ENCODE results near the gene TRPC4AP. TPM values are rescaled to one million over a fixed set of nuclear protein-coding genes. Genes with fewer than 3 reads are reported as not detected.

TRPC4AP gene
- total RNA-seq, 1 donor from 2014 or later, result 44.6 TPM

- DNase-seq, result no peak
Measured at GRCh38 chr20:34986311-34987287, 106.0 kb downstream of the TRPC4AP start.

- no peak for DNase-seq
Measured at GRCh38 chr20:34985461-34986310, 106.9 kb downstream of the TRPC4AP start.

DNA sequence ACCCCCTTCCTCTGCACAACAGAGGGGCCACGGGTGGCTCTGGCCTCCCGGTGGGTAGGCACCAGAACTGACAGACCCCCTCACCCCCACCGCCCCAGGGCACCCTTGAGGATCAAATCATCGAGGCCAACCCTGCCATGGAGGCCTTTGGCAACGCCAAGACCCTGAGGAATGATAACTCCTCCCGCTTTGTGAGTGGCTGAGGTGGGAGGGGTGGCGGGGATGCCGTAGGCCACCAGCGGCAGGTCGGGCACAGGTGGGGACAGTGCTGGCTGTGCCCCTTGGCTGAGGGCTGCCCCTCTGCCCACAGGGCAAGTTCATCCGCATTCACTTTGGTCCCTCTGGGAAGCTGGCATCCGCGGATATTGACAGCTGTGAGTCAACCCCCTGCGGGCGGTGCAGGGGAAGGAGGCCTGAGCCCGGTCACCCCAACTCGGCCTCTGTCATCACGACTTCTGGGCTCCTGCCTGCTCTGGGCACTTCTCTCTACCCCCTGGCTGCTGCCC is 107.8 kb downstream of the TRPC4AP start:
- no peak for DNase-seq

GRCh38 chr20:34983995-34984735 is 108.4 kb downstream of the TRPC4AP start:
- DNase-seq, result no peak

DNA sequence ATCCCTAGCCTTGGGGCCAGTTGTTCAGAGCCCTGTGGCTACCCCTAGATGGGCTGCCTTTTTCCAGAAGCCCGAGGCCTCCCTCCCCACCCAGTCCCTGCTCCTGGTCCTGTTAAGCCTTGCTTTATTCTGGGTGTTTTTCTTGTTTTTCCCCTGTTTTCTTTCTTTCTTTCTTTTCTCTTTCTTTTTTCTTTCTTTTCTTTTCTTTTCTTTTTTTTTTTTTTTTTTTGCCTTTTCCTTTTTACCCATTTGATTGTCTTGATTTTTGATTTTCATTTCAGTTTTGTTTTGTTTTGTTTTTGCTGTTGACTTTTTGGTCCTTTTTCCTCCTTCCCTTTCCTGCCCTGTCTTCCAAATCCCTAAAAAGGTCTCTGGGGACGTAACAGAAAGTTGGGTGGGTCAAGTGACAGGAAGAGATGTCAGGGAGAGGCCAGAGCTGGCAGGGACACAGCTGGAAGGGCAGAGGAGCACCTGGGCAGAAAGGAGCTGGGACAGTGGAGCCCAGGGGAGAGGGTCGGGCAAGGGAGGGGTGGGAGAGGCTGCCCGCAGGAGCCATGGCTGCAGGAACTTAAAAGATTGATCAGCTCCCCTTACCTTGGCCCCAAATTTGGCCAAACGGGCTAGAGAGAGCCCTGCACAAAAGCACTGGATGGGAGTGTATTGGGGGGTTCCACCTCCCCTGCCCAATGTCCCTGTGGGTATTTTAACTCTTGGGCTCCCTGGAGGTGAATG is 109.4 kb downstream of the TRPC4AP start:
- no peak for DNase-seq

DNA sequence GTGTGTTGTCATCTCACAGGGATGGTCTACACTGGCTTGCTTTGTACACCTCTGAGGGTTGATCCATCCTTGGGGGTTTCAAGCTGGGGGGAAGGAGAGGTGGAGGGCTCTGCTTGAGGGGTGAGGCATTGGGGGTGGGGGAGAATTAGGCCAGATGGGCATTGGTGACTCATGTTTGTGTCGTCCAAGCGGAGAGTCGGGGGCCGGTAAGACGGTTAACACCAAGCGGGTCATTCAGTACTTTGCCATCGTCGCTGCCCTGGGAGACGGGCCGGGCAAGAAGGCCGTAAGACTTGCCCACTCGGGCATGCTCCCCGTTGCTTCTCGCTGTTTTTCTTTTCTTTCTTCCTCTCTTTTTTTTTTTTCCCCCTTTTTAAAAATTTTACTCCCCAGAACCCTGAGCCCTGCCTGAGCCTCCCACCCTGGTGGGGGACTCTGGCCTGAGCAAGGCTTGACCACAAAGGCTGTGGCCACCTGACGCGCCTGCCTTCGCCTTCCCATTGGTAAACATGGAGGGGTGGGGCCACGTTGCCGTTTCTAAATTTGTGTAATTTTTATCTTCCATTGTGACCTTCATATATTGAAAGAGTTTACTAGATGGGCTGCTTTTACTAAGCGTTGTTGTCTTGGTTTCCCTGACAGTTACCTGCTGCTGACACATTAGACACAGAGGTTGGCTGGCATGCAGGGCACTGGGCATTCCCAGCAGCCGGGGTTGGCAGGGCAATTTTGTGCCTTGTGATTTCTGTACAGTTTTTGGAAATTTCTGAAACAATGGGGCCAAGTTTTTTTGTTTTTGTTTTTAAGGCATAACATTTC is 110.1 kb downstream of the TRPC4AP start:
- no peak for DNase-seq

- DNase-seq, result no peak
Measured at GRCh38 chr20:34980543-34981233, 111.9 kb downstream of the TRPC4AP start.

- DNase-seq, result no peak
Measured at GRCh38 chr20:34979366-34980153, 113.0 kb downstream of the TRPC4AP start.

GRCh38 chr20:34978092-34978744 is 114.4 kb downstream of the TRPC4AP start:
- DNase-seq, result no peak

GRCh38 chr20:34977365-34978091 is 115.1 kb downstream of the TRPC4AP start:
- no peak for DNase-seq

GRCh38 chr20:34976286-34976685 is 116.3 kb downstream of the TRPC4AP start:
- DNase-seq, result no peak

DNA sequence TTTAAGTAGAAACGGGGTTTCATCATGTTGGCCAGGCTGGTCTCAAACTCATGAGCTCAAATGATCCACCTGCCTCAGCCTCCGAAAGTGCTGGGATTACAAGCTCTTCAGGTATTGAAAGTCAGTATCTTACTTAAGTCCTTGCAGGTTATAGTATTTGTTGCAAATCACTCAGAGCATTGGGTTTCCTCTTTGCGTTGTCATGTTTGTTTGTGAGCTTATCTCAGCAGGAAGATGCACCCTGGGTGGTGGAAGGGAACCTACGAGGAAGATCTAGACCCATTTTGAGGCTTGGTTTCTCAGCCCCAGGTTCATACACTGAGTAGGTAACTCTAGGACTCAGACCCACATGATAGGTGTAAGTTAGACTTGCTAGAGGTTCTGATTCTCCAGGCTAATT is 118.4 kb downstream of the TRPC4AP start:
- no peak for DNase-seq

DNA sequence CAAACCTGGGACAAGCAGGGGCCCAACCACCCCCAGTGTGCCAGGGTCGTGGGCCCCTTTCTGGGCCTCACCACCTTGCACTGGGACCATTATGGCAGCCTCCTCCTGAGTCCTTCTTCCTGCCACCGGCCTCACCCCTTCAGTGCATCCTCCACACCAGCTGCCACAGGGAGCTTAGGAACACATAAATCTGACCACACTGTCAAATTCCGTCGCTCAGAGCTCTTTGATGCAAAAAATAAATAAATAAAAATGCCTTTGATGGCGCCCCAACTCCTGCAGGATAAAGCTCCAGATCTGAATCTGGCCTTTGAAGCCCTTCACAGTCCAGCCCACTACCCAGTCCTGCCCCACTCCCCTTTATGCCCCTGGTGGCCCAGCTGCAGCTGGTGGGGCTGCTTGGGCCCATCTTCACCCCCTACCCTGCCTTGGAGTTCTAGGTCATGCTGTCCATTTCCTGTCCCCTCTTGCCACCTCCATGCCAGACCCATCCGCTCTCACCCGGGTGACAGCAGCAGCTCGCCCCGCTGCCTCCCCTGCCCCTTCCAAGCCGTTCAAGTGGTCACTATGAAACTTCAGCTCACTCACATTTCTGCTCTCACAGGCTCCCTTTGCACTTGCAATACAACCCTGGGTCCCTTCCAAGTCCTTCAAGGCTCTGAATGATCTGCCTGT is 120.9 kb downstream of the TRPC4AP start:
- no peak for DNase-seq

- no peak for DNase-seq
Measured at GRCh38 chr20:34970846-34971560, 121.6 kb downstream of the TRPC4AP start.

GRCh38 chr20:34970193-34970840 is 122.3 kb downstream of the TRPC4AP start:
- no peak for DNase-seq

Measured in skin of body (tissue), 2 donors.